Adrenal gland (tissue), 12 donors: ENCODE measurements around the gene FMNL3. TPM values are rescaled to one million over a fixed set of nuclear protein-coding genes. Genes with fewer than 3 reads are reported as not detected.

ENCODE experiments used
- DNase-seq, 7 donors: peaks; one replicate each; pipeline ENCODE4 v3.0.0-alpha.2; 2019 to 2020
- H3K27ac ChIP-seq, 5 donors: fragments of 200-600 bp; sonication (generic) in 4 of 5; 1 replicate in 3 of 5; 2 replicates in 2 of 5; pipeline versions ENCODE4 v1.5.1 to v1.8.0; 2016 to 2020; ENCODE audit warnings: mild to moderate bottlenecking in 1 of 5
- H3K27me3 ChIP-seq: fragments of 200-600 bp; 2 replicates; pipeline ENCODE4 v1.8.0; 2021
- H3K36me3 ChIP-seq, 2 donors: fragments of 200-600 bp; replicated peaks in 1 of 2; 1 replicate in 1 of 2; 2 replicates in 1 of 2; pipeline versions ENCODE4 v1.5.1 to v1.8.0; 2018 to 2022
- H3K4me1 ChIP-seq, 2 donors: fragments of 200-600 bp; replicated peaks in 1 of 2; 1 replicate in 1 of 2; 2 replicates in 1 of 2; pipeline versions ENCODE4 v1.5.1 to v1.8.0; 2018 to 2021
- H3K4me3 ChIP-seq, 4 donors: fragments of 200-600 bp; sonication (generic) in 3 of 4; one replicate each; pipeline ENCODE4 v1.5.1; 2016 to 2018
- H3K9me3 ChIP-seq, 3 donors: fragments of 200-600 bp; sonication (generic) in 1 of 3; replicated peaks in 1 of 3; 1 replicate in 2 of 3; 2 replicates in 1 of 3; pipeline versions ENCODE4 v1.5.1 to v1.8.0; 2016 to 2021
- POLR2A ChIP-seq, 2 donors: fragments of 450-650 bp; IDR thresholded peaks; one replicate each; pipeline ENCODE4 v1.6.1; 2017; ENCODE audit warnings: antibody characterized with exemption in 2 of 2, mild to moderate bottlenecking in 2 of 2, moderate library complexity in 1 of 2
- WGBS, 4 donors: extraction: QIAGEN DNeasy Blood & Tissue Kit in 2 of 4; methylation state at CpG; one replicate each; pipeline versions ENCODE4 v1.1.5 to v1.1.7; 2013 to 2017; 5-methylcytosine and 5-hydroxymethylcytosine counted together
- intact Hi-C, 2 donors: fragments of 100-400 bp; cut with DNase I; formaldehyde crosslinking; loops; one replicate each; pipeline versions ENCODE4 v1.14.1 to v1.15.0; 2022 to 2023
- polyA plus RNA-seq, 3 donors: library from polyadenylated mRNA; stranded (reverse); fragments of 200-250 nt in 2 of 3; fragments of 350-450 nt in 1 of 3; fragmentation: Illumina TruSeq in 1 of 3; extraction: RNeasy Lipid Tissue Mini Kit (QIAGEN cat#74804) in 1 of 3; gene quantifications; one replicate each; pipeline ENCODE4 v1.2.3, GENCODE V29; 2013 to 2014
- total RNA-seq, 9 donors: library from RNA; depleted of rRNA in 4 of 9; stranded (reverse); fragments of >200 nt in 4 of 9; fragments of 120-200 nt in 1 of 9; fragmentation: NEBNext Ultra II Directional in 1 of 9; extraction: Animal tissue kit (Norgen Biotek cat#: 25700) in 1 of 9; gene quantifications; one replicate each; pipeline versions ENCODE4 v1.1.0 to v1.2.4, GENCODE V29; 2013 to 2023
- TF ChIP-seq, protein P1 (sequence below), 6 experiments: fragments of 450-650 bp in 4 of 6; fragments of 200-600 bp in 2 of 6; sonication (generic) in 1 of 6; IDR thresholded peaks; 1 replicate in 5 of 6; 2 replicates in 1 of 6; pipeline versions ENCODE4 v1.5.1 to v1.8.0; 2016 to 2021; ENCODE audit warnings: antibody characterized with exemption in 6 of 6, mild to moderate bottlenecking in 2 of 6, moderate library complexity in 1 of 6
- donor health status: healthy with polysubstance abuse.
- donor health status: Bipolar disorder and iron deficiency.
- donor health status: DM: yes; HTN: yes; CAD: no.
- donor health status: DM: no; HTN: no; CAD: no.
- donor health status: DM: no; HTN: no; CAD: no.
- donor health status: DM: yes; HTN: yes; CAD: no.

The FMNL3 gene
- total and polyA plus RNA-seq, 12 donors: 4.7 to 24.1 (median 15.0) TPM

DNA sequence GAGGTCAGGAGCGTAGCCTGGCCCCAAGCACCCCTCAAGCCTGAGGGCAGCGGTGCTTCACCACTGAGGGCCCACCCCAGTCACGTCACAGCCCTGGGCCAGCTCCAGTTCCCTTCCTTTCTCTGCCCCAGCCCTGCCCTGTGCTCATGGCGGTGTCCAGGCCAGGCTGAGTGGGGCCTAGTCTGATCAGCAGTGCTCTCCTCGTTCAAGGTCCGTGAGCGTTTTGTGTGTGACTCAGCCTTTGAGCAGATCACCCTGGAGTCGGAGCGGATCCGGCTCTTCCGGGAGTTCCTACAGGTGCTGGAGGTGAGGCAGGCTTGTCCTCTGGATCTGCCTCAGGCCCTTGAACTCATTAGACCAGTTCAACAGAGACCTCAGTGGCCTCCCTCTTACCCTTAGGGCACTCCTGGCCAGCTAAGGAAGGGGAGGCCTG lies 64.8 kb downstream of the FMNL3 start:
- Histone ChIP-seq H3K27me3 (no peaks in the 10 kb centered on the region), H3K27ac (peak overlapping the region in 4 of 5 donors; percentile 65 to 92 (median 86)), H3K4me1 (peaks cover 8 to 14% of the 10 kb centered on the region in 2 donors), H3K36me3 (peaks cover 0 to 30% of the 10 kb centered on the region in 2 donors), H3K4me3 (no peak overlapping the region), H3K9me3 (no peaks in the 10 kb centered on the region)
- 31 to 74% (median 53%) methylated on average over 4 to 11 of the region's 11 CpGs for WGBS, 4 donors
- TF ChIP-seq, protein P1, sequence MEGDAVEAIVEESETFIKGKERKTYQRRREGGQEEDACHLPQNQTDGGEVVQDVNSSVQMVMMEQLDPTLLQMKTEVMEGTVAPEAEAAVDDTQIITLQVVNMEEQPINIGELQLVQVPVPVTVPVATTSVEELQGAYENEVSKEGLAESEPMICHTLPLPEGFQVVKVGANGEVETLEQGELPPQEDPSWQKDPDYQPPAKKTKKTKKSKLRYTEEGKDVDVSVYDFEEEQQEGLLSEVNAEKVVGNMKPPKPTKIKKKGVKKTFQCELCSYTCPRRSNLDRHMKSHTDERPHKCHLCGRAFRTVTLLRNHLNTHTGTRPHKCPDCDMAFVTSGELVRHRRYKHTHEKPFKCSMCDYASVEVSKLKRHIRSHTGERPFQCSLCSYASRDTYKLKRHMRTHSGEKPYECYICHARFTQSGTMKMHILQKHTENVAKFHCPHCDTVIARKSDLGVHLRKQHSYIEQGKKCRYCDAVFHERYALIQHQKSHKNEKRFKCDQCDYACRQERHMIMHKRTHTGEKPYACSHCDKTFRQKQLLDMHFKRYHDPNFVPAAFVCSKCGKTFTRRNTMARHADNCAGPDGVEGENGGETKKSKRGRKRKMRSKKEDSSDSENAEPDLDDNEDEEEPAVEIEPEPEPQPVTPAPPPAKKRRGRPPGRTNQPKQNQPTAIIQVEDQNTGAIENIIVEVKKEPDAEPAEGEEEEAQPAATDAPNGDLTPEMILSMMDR (IDR thresholded peaks at IDR 0.05): no peak
- TF ChIP-seq POLR2A (IDR thresholded peaks at IDR 0.05): peak in 1 of 2 donors; percentile 59
- peak; percentile 72 to 89 (median 83) for DNase-seq
- intact Hi-C loops: no loop called here

DNA sequence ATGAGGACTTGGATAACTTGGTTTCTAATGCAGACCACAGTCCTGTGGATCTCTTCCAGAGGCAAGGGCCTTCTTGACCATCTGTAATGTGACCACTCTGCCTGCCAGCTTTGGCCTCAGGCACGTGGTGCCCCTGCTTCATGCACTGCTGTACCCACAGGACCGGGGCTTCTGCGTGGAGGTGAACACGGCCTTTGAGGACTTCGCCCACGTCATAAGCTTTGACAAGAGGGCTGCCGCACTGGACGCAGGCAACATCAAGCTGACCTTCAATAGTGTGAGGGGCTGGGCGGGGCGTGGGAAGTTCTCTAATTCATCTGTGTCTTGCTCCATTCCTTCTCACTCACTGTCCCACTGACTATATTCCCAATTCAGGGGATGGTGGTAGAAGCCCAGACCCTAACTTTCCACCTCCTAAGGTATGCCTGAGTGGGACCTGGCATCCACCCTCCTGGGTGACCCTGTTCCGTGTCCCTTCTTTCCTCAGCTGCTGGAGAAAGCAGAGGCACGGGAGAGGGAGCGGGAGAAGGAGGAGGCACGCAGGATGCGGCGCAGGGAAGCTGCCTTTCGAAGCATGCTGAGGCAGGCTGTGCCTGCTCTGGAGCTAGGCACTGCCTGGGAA lies 65.3 kb downstream of the FMNL3 start:
- intact Hi-C loops: no loop called here
- peak overlapping the region in 4 of 5 donors; percentile 65 to 92 (median 86) for H3K27ac ChIP-seq
- TF ChIP-seq, protein P1 (IDR thresholded peaks at IDR 0.05): no peak
- no peak for TF ChIP-seq POLR2A (IDR thresholded peaks at IDR 0.05)
- no peak overlapping the region for H3K4me3 ChIP-seq
- no peaks in the 10 kb centered on the region for H3K27me3 ChIP-seq
- peaks cover 13 to 19% of the 10 kb centered on the region in 2 donors for H3K4me1 ChIP-seq
- H3K9me3 ChIP-seq: no peaks in the 10 kb centered on the region
- DNase-seq: no peak
- peaks cover 0 to 30% of the 10 kb centered on the region in 2 donors for H3K36me3 ChIP-seq
- 85 to 90% (median 87%) methylated on average over 11 to 17 of the region's 17 CpGs for WGBS, 4 donors

DNA sequence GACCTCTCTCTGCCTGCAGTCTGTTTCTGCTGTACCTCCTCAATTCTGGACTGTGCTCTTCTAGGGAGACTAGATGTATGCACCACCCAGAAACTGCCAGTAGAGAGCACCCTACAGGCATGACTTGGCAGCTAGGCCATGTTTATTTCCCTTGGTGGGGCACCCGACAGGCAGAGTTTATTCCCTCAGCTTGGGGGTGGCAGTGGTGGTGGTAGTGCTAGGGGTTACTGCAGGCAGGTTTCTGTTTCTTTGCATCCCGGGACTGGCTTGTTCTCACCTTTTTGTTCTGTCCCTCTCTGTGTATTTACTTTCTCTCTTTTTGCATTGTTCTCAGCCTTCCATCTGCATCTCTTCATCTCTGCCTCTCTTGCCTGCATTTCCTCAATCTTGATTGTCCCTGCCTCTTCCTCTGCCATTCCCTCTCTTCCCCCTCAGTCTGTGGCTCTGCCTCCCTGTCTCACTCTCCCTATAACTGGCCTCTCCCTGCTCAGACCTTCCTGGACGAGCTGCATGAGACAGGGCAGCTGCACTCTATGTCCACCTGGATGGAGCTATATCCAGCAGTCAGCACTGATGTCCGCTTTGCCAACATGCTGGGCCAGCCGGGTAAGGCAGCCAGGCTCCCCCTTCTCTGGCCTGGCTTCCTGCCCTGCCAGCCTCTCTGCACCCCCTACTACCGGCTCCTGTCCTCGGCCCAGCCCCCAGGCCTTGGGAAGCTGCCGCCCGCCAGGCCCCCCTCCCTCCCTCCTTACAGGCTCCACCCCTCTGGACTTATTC lies 70.0 kb downstream of the FMNL3 start:
- no peaks in the 10 kb centered on the region for H3K9me3 ChIP-seq
- DNase-seq: peak; percentile 59 to 89 (median 69)
- no peak overlapping the region for H3K4me3 ChIP-seq
- H3K4me1 ChIP-seq: peaks cover 11 to 18% of the 10 kb centered on the region in 2 donors
- peak overlapping the region in 3 of 5 donors; percentile 2 to 54 (median 50) for H3K27ac ChIP-seq
- no peak for TF ChIP-seq POLR2A (IDR thresholded peaks at IDR 0.05)
- TF ChIP-seq, protein P1 (IDR thresholded peaks at IDR 0.05): peak; percentile 46 to 78 (median 70)
- H3K36me3 ChIP-seq: peaks cover 0 to 11% of the 10 kb centered on the region in 2 donors
- 8 to 17% (median 13%) methylated on average over 5 to 9 of the region's 9 CpGs for WGBS, 4 donors
- H3K27me3 ChIP-seq: no peaks in the 10 kb centered on the region
- intact Hi-C loops: no loop called here

DNA sequence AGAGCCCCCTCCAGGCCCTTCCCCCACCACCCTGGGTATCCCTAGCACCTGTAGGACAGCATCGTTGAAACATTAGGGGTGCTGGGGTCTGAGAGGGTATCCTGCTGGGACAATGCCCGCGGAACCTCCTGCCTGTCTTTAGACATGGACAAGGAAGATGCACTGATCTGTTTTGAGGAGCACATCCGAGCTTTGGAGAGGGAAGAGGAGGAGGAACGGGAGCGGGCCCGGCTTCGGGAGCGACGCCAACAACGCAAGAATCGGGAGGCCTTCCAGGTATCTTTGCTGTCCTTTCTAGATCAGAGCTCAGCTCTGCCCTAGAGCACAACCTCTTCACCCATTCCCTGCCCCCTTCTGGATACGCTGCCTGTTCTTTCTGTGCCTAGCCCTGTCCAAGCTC lies 70.6 kb downstream of the FMNL3 start:
- Histone ChIP-seq H3K9me3 (no peaks in the 10 kb centered on the region), H3K36me3 (peaks cover 0 to 16% of the 10 kb centered on the region in 2 donors), H3K4me3 (no peak overlapping the region), H3K27me3 (no peaks in the 10 kb centered on the region), H3K4me1 (peaks cover 10 to 16% of the 10 kb centered on the region in 2 donors), H3K27ac (peak overlapping the region in 2 of 5 donors; percentile 50 to 54)
- intact Hi-C loops: no loop called here
- DNase-seq: no peak
- TF ChIP-seq, protein P1 (IDR thresholded peaks at IDR 0.05): no peak
- no peak for TF ChIP-seq POLR2A (IDR thresholded peaks at IDR 0.05)
- 69 to 79% (median 71%) methylated on average over 13 of the region's 13 CpGs for whole genome bisulfite sequencing, 4 donors
